GM19099 (cell line): ENCODE measurements around the gene LPP.

Source experiments
- POLR2A ChIP-seq: IDR thresholded peaks from 3 replicates; pipeline ENCODE4 v1.6.1; 2011; ENCODE audit warnings: low read depth; ENCODE audit not compliant: insufficient read length; ENCODE audit errors: extremely low read depth

The LPP gene

GRCh38 chr3:188506446-188506845 is 352.5 kb downstream of the LPP start:
- no peak for TF ChIP-seq POLR2A

GRCh38 chr3:188507244-188507720 is 353.3 kb downstream of the LPP start:
- TF ChIP-seq POLR2A: no peak

GRCh38 chr3:188508454-188508853 is 354.5 kb downstream of the LPP start:
- TF ChIP-seq POLR2A: no peak

GRCh38 chr3:188509316-188509715 is 355.4 kb downstream of the LPP start:
- TF ChIP-seq POLR2A: no peak

- no peak for TF ChIP-seq POLR2A
Measured at GRCh38 chr3:188510366-188510765, 356.4 kb downstream of the LPP start.

- no peak for TF ChIP-seq POLR2A
Measured at GRCh38 chr3:188513662-188514328, 359.8 kb downstream of the LPP start.

GRCh38 chr3:188516515-188516914 is 362.6 kb downstream of the LPP start:
- TF ChIP-seq POLR2A: no peak

- no peak for TF ChIP-seq POLR2A
Measured at GRCh38 chr3:188518416-188518815, 364.5 kb downstream of the LPP start.

GRCh38 chr3:188518835-188519452 is 365.0 kb downstream of the LPP start:
- no peak for TF ChIP-seq POLR2A

GRCh38 chr3:188520466-188520865 is 366.5 kb downstream of the LPP start:
- no peak for TF ChIP-seq POLR2A

- TF ChIP-seq POLR2A: no peak
Measured at GRCh38 chr3:188522115-188522514, 368.2 kb downstream of the LPP start.

GRCh38 chr3:188523291-188523690 is 369.3 kb downstream of the LPP start:
- no peak for TF ChIP-seq POLR2A

GRCh38 chr3:188524052-188524451 is 370.1 kb downstream of the LPP start:
- no peak for TF ChIP-seq POLR2A

- no peak for TF ChIP-seq POLR2A
Measured at GRCh38 chr3:188526057-188526456, 372.1 kb downstream of the LPP start.

GRCh38 chr3:188527389-188527788 is 373.4 kb downstream of the LPP start:
- no peak for TF ChIP-seq POLR2A

GRCh38 chr3:188528396-188528795 is 374.4 kb downstream of the LPP start:
- TF ChIP-seq POLR2A: no peak
